A549 (cell line): Measurements from ENCODE around the gene FUBP1. TPM values are rescaled to one million over a fixed set of nuclear protein-coding genes. Genes with fewer than 3 reads are reported as not detected.
A peak's percentile ranks its signal among the peaks of the same experiment; 100 is the strongest.
"Not testable (repeated sequence)": the region's sequence is repeated elsewhere in the genome, so short reads cannot be mapped to it uniquely, and the experiment has no call there.

Source experiments
- ATAC-seq, 2 experiments: fragments of 200-7000 bp in 1 of 2; fragments of >200 bp in 1 of 2; cut with Nextera tagmentation in 1 of 2; cut with Tn5 transposase in 1 of 2; 3 replicates each; pipeline versions ENCODE4 v1.8.0 to v1.9.1; 2018 to 2020; ENCODE audit warnings: mild to moderate bottlenecking in 1 of 2, moderate library complexity in 1 of 2
- CTCF ChIA-PET: fragments of 300-600 bp; sonication (Branson Sonifier 250); formaldehyde crosslinking; extraction: SDS; loops from one replicate; lab custom pipeline; 2021; ENCODE audit warnings: antibody characterized with exemption, inconsistent platforms; lab: Yijun Ruan, JAX
- POLR2A ChIA-PET: fragments of 350-600 bp; formaldehyde crosslinking; extraction: SDS; loops from one replicate; lab custom pipeline; 2021; ENCODE audit warnings: antibody characterized with exemption, inconsistent platforms; lab: Yijun Ruan, JAX
- DNase-seq, 2 experiments: peaks; one replicate each; pipeline versions ENCODE4 v3.0.0 to v3.0.0-alpha.2; 2011 to 2016; ENCODE audit warnings: low read depth in 1 of 2, low spot score in 1 of 2
- FAIRE-seq: peaks from 2 replicates; lab custom pipeline; 2011; peaks lifted over from hg19 to GRCh38; lab: Jason Lieb, UNC
- H3K27ac ChIP-seq, 2 experiments: fragments of >200 bp; sonication (Bioruptor Twin); formaldehyde crosslinking; 3 replicates each; pipeline ENCODE4 v1.5.1; 2016 to 2017
- H3K4me1 ChIP-seq: fragments of >200 bp; sonication (Bioruptor Twin); formaldehyde crosslinking; 3 replicates; pipeline ENCODE4 v1.6.1; 2016
- H3K4me2 ChIP-seq: fragments of >200 bp; sonication (Bioruptor Twin); formaldehyde crosslinking; 3 replicates; pipeline ENCODE4 v1.6.1; 2016
- H3K4me3 ChIP-seq: fragments of >200 bp; sonication (Bioruptor Twin); formaldehyde crosslinking; 3 replicates; pipeline ENCODE4 v1.5.1; 2016
- H3K9me3 ChIP-seq: fragments of >200 bp; sonication (Bioruptor Twin); formaldehyde crosslinking; 3 replicates; pipeline ENCODE4 v1.6.1; 2016
- CBX8 ChIP-seq: fragments of 200-600 bp; sonication (generic); IDR thresholded peaks from 2 replicates; pipeline ENCODE4 v1.6.1; 2016
- CHD2 ChIP-seq: fragments of 150-350 bp; IDR thresholded peaks from 2 replicates; pipeline ENCODE4 v1.6.1; 2014; ENCODE audit warnings: low read length; ENCODE audit not compliant: partially characterized antibody
- EHF ChIP-seq: fragments of 250-450 bp; sonication (Bioruptor Pico); IDR thresholded peaks from 2 replicates; pipeline ENCODE4 v1.5.0; 2020; ENCODE audit warnings: mild to moderate bottlenecking
- FOSB ChIP-seq: fragments of 250-450 bp; sonication (Bioruptor Pico); IDR thresholded peaks from 2 replicates; pipeline ENCODE4 v1.5.0; 2020; ENCODE audit warnings: mild to moderate bottlenecking, moderate library complexity
- FOSL2 ChIP-seq, 2 experiments: fragments of 450-650 bp in 1 of 2; fragments of >200 bp in 1 of 2; sonication (Bioruptor Twin) in 1 of 2; formaldehyde crosslinking; IDR thresholded peaks; 2 replicates each; pipeline versions ENCODE4 v1.5.0 to v1.6.1; 2016 to 2020; ENCODE audit warnings: mild to moderate bottlenecking in 1 of 2, moderate library complexity in 1 of 2
- FOXS1 ChIP-seq: fragments of 250-450 bp; sonication (Bioruptor Pico); IDR thresholded peaks from 2 replicates; pipeline ENCODE4 v1.5.0; 2020; ENCODE audit warnings: mild to moderate bottlenecking, moderate library complexity
- HOXA7 ChIP-seq: fragments of 250-450 bp; sonication (Bioruptor Pico); IDR thresholded peaks from 2 replicates; pipeline ENCODE4 v1.5.0; 2020; ENCODE audit warnings: mild to moderate bottlenecking, moderate library complexity
- KDM1A ChIP-seq: fragments of 200-600 bp; sonication (generic); IDR thresholded peaks from 2 replicates; pipeline ENCODE4 v1.6.1; 2016; ENCODE audit warnings: low read depth, mild to moderate bottlenecking
- MAFK ChIP-seq: fragments of 450-650 bp; IDR thresholded peaks from 2 replicates; pipeline ENCODE4 v1.6.1; 2014; ENCODE audit not compliant: partially characterized antibody
- NFE2L2 ChIP-seq: fragments of 150-350 bp; conservative IDR thresholded peaks from 2 replicates; pipeline ENCODE4 v1.6.1; 2014; ENCODE audit warnings: low read length
- ZNF302 ChIP-seq: fragments of 250-450 bp; sonication (Bioruptor Pico); IDR thresholded peaks from 2 replicates; pipeline ENCODE4 v1.9.0; 2021; ENCODE audit warnings: inconsistent platforms, mild to moderate bottlenecking, moderate library complexity
- ZSCAN20 ChIP-seq: fragments of 250-450 bp; sonication (Bioruptor Pico); IDR thresholded peaks from 2 replicates; pipeline ENCODE4 v1.8.0; 2022; ENCODE audit warnings: mild to moderate bottlenecking, moderate library complexity
- WGBS: methylation state at CpG from one replicate; pipeline ENCODE4 v1.1.6; 2017; ENCODE audit errors: missing lambda C conversion rate; 5-methylcytosine and 5-hydroxymethylcytosine counted together
- polyA plus RNA-seq, 4 experiments: library from polyadenylated mRNA; depleted of rRNA in 3 of 4; stranded (reverse); fragments of >200 nt; fragmentation: RNase III in 1 of 4; extraction: RNeasy Plus Mini Kit Qiagen cat#74134 plus additional on column Dnase treatment in 1 of 4; gene quantifications; 2 replicates in 3 of 4; 3 replicates in 1 of 4; pipeline ENCODE4 v1.2.3, GENCODE V29; 2011 to 2017
- TF ChIP-seq, protein P1 (sequence below): fragments of >200 bp; sonication (Bioruptor Twin); formaldehyde crosslinking; IDR thresholded peaks from 3 replicates; pipeline ENCODE4 v1.6.1; 2016
- TF ChIP-seq, protein P2 (sequence below): fragments of 150-350 bp; IDR thresholded peaks from 2 replicates; pipeline ENCODE4 v1.6.1; 2014; ENCODE audit warnings: low read depth, mild to moderate bottlenecking, low read length
- TF ChIP-seq, protein P3 (sequence below): fragments of 250-450 bp; sonication (Bioruptor Pico); IDR thresholded peaks from 2 replicates; pipeline ENCODE4 v1.5.0; 2021; ENCODE audit warnings: mild to moderate bottlenecking, moderate library complexity, borderline replicate concordance
- TF ChIP-seq, protein P4 (sequence below): fragments of >200 bp; sonication (Bioruptor Twin); formaldehyde crosslinking; IDR thresholded peaks from 2 replicates; pipeline ENCODE4 v1.6.1; 2016

FUBP1 gene
- polyA plus RNA-seq, 2 of the 4 experiments (the other 2 are of a cell fraction) = 128 to 183 TPM

DNA sequence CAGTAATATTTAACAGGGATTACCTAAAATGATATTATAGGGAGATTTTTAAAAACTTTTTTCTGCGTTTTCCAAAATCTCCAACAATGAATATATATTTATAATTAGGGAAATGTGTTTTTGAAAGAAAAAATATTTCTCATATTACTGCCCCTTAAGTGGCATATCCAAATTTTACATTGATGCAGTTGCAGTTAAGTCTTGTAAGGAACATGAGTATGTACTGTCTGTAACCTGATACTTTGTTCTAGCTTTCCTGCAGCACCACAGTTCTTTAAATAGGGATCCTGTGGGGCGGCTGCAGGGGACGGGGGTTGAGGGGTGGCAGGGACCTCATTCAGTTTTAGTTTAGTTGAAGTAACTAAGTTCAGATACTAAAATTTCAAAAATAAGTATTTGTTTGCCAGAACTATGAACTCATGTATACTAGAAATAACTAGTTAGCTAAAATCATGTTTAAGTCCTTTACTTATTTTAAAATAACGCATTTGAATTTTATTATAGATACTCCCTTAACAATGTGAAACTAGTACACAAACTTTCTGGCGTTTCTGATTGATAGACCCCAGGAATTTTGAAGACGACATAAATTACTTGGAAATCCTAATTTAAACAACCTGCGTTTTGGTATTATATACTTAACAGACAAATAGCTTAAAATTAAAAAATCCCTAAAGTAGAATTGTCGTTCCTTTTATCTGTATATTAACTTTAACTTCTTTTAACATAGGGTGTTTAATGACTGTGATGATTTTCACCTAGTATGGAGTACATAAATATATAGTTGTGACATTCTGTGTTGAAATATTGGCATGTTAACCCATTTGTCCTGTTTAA, 25.2 kb upstream of the FUBP1 start (continued):
- TF ChIP-seq KDM1A = no peak
- TF ChIP-seq HOXA7 (CRISPR knock-in tag) = peak; percentile 100
- peak; percentile 77; the same call in 1 of the 2 replicates for TF ChIP-seq ZSCAN20 (CRISPR knock-in tag)
- TF ChIP-seq, protein P1, sequence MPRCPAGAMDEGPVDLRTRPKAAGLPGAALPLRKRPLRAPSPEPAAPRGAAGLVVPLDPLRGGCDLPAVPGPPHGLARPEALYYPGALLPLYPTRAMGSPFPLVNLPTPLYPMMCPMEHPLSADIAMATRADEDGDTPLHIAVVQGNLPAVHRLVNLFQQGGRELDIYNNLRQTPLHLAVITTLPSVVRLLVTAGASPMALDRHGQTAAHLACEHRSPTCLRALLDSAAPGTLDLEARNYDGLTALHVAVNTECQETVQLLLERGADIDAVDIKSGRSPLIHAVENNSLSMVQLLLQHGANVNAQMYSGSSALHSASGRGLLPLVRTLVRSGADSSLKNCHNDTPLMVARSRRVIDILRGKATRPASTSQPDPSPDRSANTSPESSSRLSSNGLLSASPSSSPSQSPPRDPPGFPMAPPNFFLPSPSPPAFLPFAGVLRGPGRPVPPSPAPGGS = peak; percentile 98
- TF ChIP-seq EHF (CRISPR knock-in tag) = peak; percentile 98
- TF ChIP-seq CBX8 = no peak
- no peak for TF ChIP-seq FOSL2 (IDR thresholded peaks at IDR 0.05)
- peak; percentile 81 for TF ChIP-seq FOSL2 (CRISPR knock-in tag; IDR thresholded peaks at IDR 0.05)
- TF ChIP-seq CHD2 = peak; percentile 6
- TF ChIP-seq ZNF302 (CRISPR knock-in tag) = no peak
- TF ChIP-seq, protein P2, sequence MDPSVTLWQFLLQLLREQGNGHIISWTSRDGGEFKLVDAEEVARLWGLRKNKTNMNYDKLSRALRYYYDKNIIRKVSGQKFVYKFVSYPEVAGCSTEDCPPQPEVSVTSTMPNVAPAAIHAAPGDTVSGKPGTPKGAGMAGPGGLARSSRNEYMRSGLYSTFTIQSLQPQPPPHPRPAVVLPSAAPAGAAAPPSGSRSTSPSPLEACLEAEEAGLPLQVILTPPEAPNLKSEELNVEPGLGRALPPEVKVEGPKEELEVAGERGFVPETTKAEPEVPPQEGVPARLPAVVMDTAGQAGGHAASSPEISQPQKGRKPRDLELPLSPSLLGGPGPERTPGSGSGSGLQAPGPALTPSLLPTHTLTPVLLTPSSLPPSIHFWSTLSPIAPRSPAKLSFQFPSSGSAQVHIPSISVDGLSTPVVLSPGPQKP = no peak
- TF ChIP-seq, protein P3, sequence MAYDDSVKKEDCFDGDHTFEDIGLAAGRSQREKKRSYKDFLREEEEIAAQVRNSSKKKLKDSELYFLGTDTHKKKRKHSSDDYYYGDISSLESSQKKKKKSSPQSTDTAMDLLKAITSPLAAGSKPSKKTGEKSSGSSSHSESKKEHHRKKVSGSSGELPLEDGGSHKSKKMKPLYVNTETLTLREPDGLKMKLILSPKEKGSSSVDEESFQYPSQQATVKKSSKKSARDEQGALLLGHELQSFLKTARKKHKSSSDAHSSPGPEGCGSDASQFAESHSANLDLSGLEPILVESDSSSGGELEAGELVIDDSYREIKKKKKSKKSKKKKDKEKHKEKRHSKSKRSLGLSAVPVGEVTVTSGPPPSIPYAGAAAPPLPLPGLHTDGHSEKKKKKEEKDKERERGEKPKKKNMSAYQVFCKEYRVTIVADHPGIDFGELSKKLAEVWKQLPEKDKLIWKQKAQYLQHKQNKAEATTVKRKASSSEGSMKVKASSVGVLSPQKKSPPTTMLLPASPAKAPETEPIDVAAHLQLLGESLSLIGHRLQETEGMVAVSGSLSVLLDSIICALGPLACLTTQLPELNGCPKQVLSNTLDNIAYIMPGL (CRISPR knock-in tag) = peak; percentile 99
- peak; percentile 75; the same call in 1 of the 2 replicates for TF ChIP-seq FOXS1
- TF ChIP-seq, all 56 proteins: peak for 19

DNA sequence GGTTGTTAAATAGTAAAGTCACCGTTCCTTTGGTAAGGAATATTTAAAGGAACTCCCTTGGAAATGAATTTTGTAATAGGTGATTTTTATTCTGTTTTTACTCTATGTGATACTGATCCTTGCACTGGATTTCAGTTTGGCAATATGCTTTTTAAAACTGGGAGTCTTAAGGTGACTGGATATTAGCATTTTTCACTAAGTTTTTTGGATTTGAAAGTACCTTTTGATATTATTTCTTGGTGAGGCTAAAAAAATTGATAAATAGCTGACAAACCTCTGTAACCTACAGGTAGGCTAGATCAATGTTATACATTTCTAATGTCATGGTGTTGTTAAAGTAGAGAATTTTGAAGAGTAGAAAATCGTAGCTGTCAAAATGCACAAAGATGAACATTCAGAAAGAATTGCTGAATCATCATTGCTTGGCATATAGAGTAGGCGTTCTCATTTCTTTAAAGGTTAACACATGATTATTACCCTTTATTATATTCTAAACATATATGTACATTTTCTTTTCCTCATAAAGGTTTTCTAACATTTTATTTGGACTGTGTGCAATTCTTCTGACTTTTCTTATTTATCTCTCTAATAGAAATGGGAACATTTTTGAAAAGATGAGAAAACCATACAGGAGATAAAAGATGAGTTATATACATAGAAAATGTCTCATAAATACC, 24.3 kb upstream of the FUBP1 start:
- ATAC-seq (no peak), DNase-seq (no peak), FAIRE-seq (no peak)
- no peaks in the 10 kb centered on the region for H3K9me3 ChIP-seq
- ChIA-PET CTCF (interaction anchor here (0.9 to 4.6 kb wide), 6 partner anchors 12 to 111 kb away, joined by 3 to 32 read pairs (median 4); partner anchors contain the start of gene FUBP1), POLR2A (interaction anchor here (1.0 to 6.8 kb wide), 11 partner anchors 8 to 463 kb away, joined by 3 to 94 read pairs (median 8); partner anchors contain the start of gene FUBP1)
- peaks cover 31% of the 10 kb centered on the region for H3K4me1 ChIP-seq
- H3K27ac ChIP-seq = peak overlapping the region; percentile 77 to 83
- H3K4me2 ChIP-seq = peak overlapping the region; percentile 87
- H3K4me3 ChIP-seq = peak overlapping the region; percentile 58
- WGBS = 3% methylated on average over 3 of the region's 3 CpGs
- peak; percentile 99 for TF ChIP-seq MAFK
- TF ChIP-seq NFE2L2 = peak; percentile 80
- TF ChIP-seq FOSB = no peak
- TF ChIP-seq, protein P4, sequence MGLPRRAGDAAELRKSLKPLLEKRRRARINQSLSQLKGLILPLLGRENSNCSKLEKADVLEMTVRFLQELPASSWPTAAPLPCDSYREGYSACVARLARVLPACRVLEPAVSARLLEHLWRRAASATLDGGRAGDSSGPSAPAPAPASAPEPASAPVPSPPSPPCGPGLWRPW = no peak

DNA sequence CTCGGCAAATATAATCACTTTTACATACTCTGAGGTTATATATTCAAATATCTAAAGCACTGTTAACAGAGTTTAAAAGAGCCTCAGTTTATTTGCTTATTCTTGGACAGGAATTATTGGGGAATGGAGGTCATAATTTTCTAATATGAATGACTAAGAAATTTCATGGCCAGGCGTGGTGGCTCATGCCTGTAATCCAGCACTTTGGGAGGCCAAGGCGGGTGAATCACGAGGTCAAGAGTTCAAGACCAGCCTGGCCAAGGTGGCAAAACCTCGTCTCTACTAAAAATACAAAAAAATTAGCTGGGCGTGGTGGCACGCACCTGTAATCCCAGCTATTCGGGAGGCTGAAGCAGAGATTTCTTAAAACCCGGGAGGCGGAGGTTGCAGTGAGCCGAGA, 21.7 kb upstream of the FUBP1 start:
- H3K9me3 ChIP-seq, FAIRE-seq, H3K4me2 ChIP-seq, ATAC-seq, DNase-seq, H3K4me3 ChIP-seq: not testable (repeated sequence)
- peaks cover 31% of the 10 kb centered on the region for H3K4me1 ChIP-seq
- peak overlapping the region in 1 of 2 experiments; percentile 73; a peak in 3 of 6 replicates for H3K27ac ChIP-seq
- ChIA-PET CTCF (interaction anchor here (0.6 kb wide), 1 partner anchor 295 kb away, joined by 3 read pairs; no protein-coding TSS in a partner anchor), POLR2A (interaction anchor here (6.2 kb wide), 1 partner anchor 19 kb away, joined by 63 read pairs; no protein-coding TSS in a partner anchor)
- 75% methylated on average over 11 of the region's 11 CpGs for WGBS
